Measurements from ENCODE around the gene PAX2. TPM values are rescaled to one million over a fixed set of nuclear protein-coding genes. Genes with fewer than 3 reads are reported as not detected.

Gene PAX2
- polyA plus RNA-seq, 2 donors = not detected

DNA sequence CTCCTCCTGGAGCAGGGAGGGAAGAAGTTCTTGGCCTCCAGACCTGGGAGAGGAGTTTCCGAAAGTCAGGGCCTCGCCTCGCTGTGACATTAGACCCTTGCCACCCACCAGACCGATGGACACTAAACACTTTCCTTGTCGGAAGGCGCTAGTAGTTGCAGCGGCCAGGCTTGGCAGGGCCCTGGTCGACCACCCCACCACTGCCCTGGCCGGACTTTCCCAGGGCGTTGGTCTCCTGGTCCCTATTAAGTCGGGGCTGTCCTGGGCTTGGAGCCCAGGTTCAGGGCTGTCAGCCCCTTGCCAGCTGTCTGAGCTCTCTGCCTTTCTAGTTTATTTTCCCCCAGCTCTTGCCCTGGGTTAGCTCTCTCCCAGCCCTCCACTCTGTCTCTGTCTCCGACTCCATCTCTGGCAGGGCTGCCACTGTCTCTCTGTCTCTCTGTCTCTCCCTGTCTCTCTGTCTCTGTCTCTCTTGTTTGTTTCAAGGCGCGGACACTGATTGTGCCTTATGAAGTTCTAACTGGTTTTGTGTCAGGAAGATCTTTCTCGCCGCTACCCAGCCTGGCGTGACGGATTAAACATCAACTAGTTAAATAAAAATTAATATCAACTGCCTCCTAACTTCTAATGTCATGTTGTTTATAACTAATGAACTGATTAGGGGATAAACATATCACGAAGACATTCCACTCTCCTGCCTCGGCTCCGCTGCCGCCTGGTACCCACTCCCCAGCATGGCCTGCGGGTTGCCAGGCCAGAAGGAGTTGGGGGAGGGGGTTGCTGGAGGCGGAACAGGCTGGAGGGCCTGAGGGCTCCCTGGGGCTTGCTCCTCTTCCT, 13.8 kb upstream of the PAX2 start:
- Histone ChIP-seq H3K9me3 (ENCODE audit: control insufficient read depth in 2 of 2, insufficient read depth in 1 of 2, low read depth in 1 of 2, low read length in 1 of 2) (no peaks in the 10 kb centered on the region), H3K27ac (ENCODE audit: low read depth in 2 of 2, low read length in 1 of 2) (no peak overlapping the region), H3K36me3 (ENCODE audit: control insufficient read depth in 2 of 2, insufficient read depth in 2 of 2, low read length in 1 of 2) (no peaks in the 10 kb centered on the region), H3K4me1 (ENCODE audit: control insufficient read depth in 2 of 2, insufficient read depth in 2 of 2, low read length in 1 of 2) (peaks cover 7 to 15% of the 10 kb centered on the region in 2 donors), H3K4me3 (ENCODE audit: low read depth in 1 of 2, low read length in 2 of 2) (no peak overlapping the region), H3K27me3 (ENCODE audit: control insufficient read depth in 1 of 2, insufficient read depth in 2 of 2, low read length in 2 of 2) (peaks cover 4 to 34% of the 10 kb centered on the region in 2 donors)
- WGBS, 2 donors = 51 to 60% methylated on average over 23 to 24 of the region's 24 CpGs

DNA sequence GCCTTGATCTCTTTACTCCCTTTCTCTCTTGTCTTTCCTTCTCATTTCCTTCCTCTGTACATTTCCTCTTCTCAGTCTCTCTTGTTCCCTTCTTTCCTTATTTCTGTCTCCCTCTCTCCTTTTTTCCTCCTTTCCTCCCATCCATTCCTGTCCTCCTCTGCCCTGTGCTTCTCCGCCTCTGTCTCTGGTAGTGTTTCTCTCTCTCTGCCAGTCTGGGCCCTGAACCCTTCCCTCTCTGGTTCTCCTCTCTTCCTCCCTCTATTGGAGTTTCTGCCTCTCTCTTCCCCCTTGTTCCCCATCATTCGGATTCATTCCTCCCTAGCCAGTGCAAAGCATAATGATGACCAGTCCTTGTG, 13.2 kb upstream of the PAX2 start:
- WGBS, 2 donors = 85 to 90% methylated on average over 2 of the region's 2 CpGs
- no peak overlapping the region for H3K4me3 ChIP-seq (ENCODE audit: low read depth in 1 of 2, low read length in 2 of 2)
- H3K27ac ChIP-seq (ENCODE audit: low read depth in 2 of 2, low read length in 1 of 2) = no peak overlapping the region
- peaks cover 7 to 15% of the 10 kb centered on the region in 2 donors for H3K4me1 ChIP-seq (ENCODE audit: control insufficient read depth in 2 of 2, insufficient read depth in 2 of 2, low read length in 1 of 2)
- H3K27me3 ChIP-seq (ENCODE audit: control insufficient read depth in 1 of 2, insufficient read depth in 2 of 2, low read length in 2 of 2) = peaks cover 4 to 38% of the 10 kb centered on the region in 2 donors
- H3K36me3 ChIP-seq (ENCODE audit: control insufficient read depth in 2 of 2, insufficient read depth in 2 of 2, low read length in 1 of 2) = no peaks in the 10 kb centered on the region
- no peaks in the 10 kb centered on the region for H3K9me3 ChIP-seq (ENCODE audit: control insufficient read depth in 2 of 2, insufficient read depth in 1 of 2, low read depth in 1 of 2, low read length in 1 of 2)

DNA sequence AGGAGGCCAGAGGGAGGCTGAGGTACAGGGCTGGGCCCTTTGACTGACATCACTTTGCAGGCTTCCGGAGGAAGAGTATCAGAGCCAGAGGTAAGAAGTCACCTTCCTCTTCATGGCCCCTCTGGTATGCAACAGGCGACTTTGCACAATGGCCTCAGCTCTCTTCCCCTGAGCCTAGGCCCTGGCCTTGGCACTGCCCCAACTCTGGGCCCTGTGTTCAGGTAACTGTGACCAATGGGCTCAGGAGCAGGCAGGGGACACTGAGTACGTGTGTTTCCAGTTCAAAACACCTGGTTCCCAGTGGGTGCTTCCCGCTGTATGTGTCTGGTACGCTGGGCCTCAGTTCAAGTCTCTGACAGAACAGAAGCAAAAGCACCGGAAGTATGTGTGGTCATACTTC, 12.1 kb upstream of the PAX2 start:
- peaks cover 4 to 46% of the 10 kb centered on the region in 2 donors for H3K27me3 ChIP-seq (ENCODE audit: control insufficient read depth in 1 of 2, insufficient read depth in 2 of 2, low read length in 2 of 2)
- no peaks in the 10 kb centered on the region for H3K36me3 ChIP-seq (ENCODE audit: control insufficient read depth in 2 of 2, insufficient read depth in 2 of 2, low read length in 1 of 2)
- H3K9me3 ChIP-seq (ENCODE audit: control insufficient read depth in 2 of 2, insufficient read depth in 1 of 2, low read depth in 1 of 2, low read length in 1 of 2) = no peaks in the 10 kb centered on the region
- H3K4me3 ChIP-seq (ENCODE audit: low read depth in 1 of 2, low read length in 2 of 2) = no peak overlapping the region
- H3K4me1 ChIP-seq (ENCODE audit: control insufficient read depth in 2 of 2, insufficient read depth in 2 of 2, low read length in 1 of 2) = peaks cover 7 to 18% of the 10 kb centered on the region in 2 donors
- WGBS, 2 donors = 67 to 73% methylated on average over 6 of the region's 6 CpGs
- H3K27ac ChIP-seq (ENCODE audit: low read depth in 2 of 2, low read length in 1 of 2) = no peak overlapping the region

DNA sequence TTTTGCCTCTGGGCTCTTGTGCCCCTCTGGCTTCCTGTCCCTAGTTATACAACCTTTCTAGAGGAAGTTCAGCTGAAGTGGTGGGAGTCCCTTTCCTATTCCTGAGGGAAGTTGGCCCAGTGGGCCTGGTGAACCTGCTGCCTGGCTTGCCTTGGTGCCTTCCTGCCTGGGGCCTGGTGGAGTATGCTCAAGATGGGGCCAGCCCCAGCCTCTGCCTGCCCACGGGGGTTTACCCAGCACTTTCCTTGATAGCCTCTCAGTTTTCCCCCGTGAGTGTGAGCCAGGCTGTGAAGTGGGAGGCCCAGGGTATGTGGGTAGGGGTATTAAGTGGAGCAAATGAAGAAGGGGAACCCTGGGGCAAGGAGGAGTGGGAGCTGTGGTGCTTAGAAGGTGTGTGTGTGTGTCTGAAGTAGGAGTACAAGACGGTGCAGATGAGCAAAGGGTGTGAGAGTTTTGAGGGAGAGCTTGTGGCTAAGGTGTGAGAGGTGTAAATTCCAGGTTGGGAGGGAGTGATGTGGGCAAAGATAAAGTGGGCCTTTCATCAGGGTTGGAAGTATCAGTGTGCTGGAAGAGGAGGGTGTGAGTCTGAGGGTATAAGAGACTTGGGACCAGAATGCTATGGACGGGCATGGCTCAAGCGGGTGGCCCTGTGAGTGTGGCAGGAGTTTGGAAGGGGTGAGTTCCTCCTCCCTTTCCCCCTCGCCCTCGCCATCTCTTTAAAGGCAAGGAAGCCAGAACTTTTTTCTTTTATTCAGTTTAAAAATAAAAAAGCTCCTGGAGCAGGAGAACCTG, 10.9 kb upstream of the PAX2 start:
- Histone ChIP-seq H3K9me3 (ENCODE audit: control insufficient read depth in 2 of 2, insufficient read depth in 1 of 2, low read depth in 1 of 2, low read length in 1 of 2) (no peaks in the 10 kb centered on the region), H3K27me3 (ENCODE audit: control insufficient read depth in 1 of 2, insufficient read depth in 2 of 2, low read length in 2 of 2) (peaks cover 0 to 46% of the 10 kb centered on the region in 2 donors), H3K27ac (ENCODE audit: low read depth in 2 of 2, low read length in 1 of 2) (no peak overlapping the region), H3K4me3 (ENCODE audit: low read depth in 1 of 2, low read length in 2 of 2) (no peak overlapping the region), H3K4me1 (ENCODE audit: control insufficient read depth in 2 of 2, insufficient read depth in 2 of 2, low read length in 1 of 2) (peaks cover 7 to 16% of the 10 kb centered on the region in 2 donors), H3K36me3 (ENCODE audit: control insufficient read depth in 2 of 2, insufficient read depth in 2 of 2, low read length in 1 of 2) (no peaks in the 10 kb centered on the region)
- 76 to 77% methylated on average over 7 of the region's 7 CpGs for WGBS, 2 donors

DNA sequence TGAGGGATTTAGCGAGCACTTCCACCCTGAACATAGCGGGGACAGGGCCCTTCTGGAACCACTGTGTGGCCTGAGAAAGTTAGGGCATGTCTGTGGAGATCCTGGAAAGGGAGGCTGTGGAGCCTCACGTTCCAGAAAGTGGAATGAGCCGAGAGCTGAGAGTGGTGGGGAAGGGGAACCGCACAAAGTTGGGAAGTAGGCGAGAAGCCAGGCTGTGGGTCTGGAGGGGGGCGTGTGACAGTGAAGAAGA, 10.4 kb upstream of the PAX2 start:
- WGBS, 2 donors = 35 to 42% methylated on average over 7 of the region's 7 CpGs
- H3K9me3 ChIP-seq (ENCODE audit: control insufficient read depth in 2 of 2, insufficient read depth in 1 of 2, low read depth in 1 of 2, low read length in 1 of 2) = no peaks in the 10 kb centered on the region
- H3K4me1 ChIP-seq (ENCODE audit: control insufficient read depth in 2 of 2, insufficient read depth in 2 of 2, low read length in 1 of 2) = peaks cover 7 to 12% of the 10 kb centered on the region in 2 donors
- H3K27ac ChIP-seq (ENCODE audit: low read depth in 2 of 2, low read length in 1 of 2) = no peak overlapping the region
- H3K36me3 ChIP-seq (ENCODE audit: control insufficient read depth in 2 of 2, insufficient read depth in 2 of 2, low read length in 1 of 2) = no peaks in the 10 kb centered on the region
- H3K27me3 ChIP-seq (ENCODE audit: control insufficient read depth in 1 of 2, insufficient read depth in 2 of 2, low read length in 2 of 2) = peaks cover 0 to 46% of the 10 kb centered on the region in 2 donors
- no peak overlapping the region for H3K4me3 ChIP-seq (ENCODE audit: low read depth in 1 of 2, low read length in 2 of 2)

DNA sequence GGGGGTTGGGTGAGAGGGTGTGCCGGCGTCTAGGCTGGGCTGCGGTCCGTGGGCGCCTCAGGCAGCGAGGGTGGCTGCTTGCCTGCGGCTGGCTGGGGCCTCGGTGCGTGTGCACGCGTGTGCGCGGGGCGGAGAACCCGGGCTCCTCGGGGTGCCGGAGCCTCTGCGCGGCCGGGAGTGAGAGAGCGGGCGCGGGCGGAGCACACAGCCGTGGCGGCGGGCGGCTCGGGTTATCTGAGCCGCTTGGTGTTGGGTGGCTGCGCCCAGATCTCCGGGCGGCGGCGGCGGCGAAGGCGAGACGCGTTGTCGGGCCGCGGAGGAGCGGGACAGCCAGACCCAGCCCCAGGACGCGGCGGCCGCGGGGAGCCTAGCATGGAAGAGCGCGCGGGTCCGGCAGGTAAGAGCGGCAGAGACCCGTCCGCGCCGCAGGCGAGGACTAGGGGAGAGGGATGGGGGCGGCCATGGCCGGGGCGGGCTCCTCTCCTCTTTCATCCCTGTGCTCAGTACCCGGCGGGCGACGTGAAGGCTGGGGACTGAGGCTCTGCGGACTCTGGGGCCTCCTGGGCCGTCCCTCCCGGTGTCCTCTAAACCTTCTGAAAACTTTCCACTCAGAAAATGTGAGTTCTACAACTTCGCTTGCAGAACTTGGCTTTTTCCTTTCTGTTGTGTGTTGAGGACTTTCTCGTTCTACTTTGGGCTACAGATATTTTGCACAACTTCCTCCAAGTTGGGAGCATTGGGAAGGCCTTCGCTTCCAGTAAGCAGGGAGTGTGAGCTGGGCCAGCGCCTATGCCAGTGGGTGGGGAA, 9.8 kb upstream of the PAX2 start:
- Histone ChIP-seq H3K27me3 (ENCODE audit: control insufficient read depth in 1 of 2, insufficient read depth in 2 of 2, low read length in 2 of 2) (peaks cover 0 to 47% of the 10 kb centered on the region in 2 donors), H3K4me3 (ENCODE audit: low read depth in 1 of 2, low read length in 2 of 2) (no peak overlapping the region)
- 9% methylated on average over 70 to 73 of the region's 73 CpGs for WGBS, 2 donors

DNA sequence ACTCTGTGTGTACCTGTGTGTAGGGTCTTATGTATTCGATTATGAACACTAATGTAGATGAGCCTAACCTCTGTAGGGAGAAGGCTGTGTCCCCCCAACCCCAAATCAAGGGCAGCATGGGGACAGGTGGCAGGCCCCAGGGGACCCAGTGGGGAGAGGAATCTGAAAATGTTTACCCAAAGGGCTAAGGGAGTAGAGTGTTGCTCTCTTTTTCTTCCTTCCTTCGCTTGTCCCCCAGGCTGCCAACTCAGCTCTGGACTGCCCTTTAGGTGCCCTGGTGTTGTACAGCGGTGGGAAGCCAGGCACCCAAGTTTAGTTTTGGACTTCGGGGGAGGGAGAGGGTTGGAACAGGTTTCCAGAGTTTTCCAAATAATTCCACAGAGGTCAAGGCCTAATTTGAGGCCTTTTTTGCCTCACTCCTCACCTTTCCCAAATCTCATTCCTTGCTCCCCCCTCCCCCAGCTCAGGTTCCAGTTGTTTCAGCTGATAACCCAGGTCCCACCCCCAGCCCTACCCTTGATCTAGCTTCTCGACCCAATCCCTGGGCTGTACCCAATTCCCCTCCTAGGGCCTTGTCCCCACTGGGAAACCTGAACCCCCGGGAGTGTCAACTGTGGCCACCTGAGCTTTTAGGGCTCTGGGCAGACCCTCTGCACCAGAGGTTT, 9.1 kb upstream of the PAX2 start:
- Histone ChIP-seq H3K4me1 (ENCODE audit: control insufficient read depth in 2 of 2, insufficient read depth in 2 of 2, low read length in 1 of 2) (peaks cover 0 to 3% of the 10 kb centered on the region in 2 donors), H3K4me3 (ENCODE audit: low read depth in 1 of 2, low read length in 2 of 2) (no peak overlapping the region), H3K9me3 (ENCODE audit: control insufficient read depth in 2 of 2, insufficient read depth in 1 of 2, low read depth in 1 of 2, low read length in 1 of 2) (no peaks in the 10 kb centered on the region), H3K36me3 (ENCODE audit: control insufficient read depth in 2 of 2, insufficient read depth in 2 of 2, low read length in 1 of 2) (no peaks in the 10 kb centered on the region), H3K27ac (ENCODE audit: low read depth in 2 of 2, low read length in 1 of 2) (no peak overlapping the region), H3K27me3 (ENCODE audit: control insufficient read depth in 1 of 2, insufficient read depth in 2 of 2, low read length in 2 of 2) (peaks cover 0 to 46% of the 10 kb centered on the region in 2 donors)
- 64 to 68% methylated on average over 6 of the region's 6 CpGs for WGBS, 2 donors

More for the DNA sequence above, 9.8 kb upstream of the PAX2 start:
- Histone ChIP-seq H3K9me3 (ENCODE audit: control insufficient read depth in 2 of 2, insufficient read depth in 1 of 2, low read depth in 1 of 2, low read length in 1 of 2) (no peaks in the 10 kb centered on the region), H3K36me3 (ENCODE audit: control insufficient read depth in 2 of 2, insufficient read depth in 2 of 2, low read length in 1 of 2) (no peaks in the 10 kb centered on the region), H3K27ac (ENCODE audit: low read depth in 2 of 2, low read length in 1 of 2) (no peak overlapping the region), H3K4me1 (ENCODE audit: control insufficient read depth in 2 of 2, insufficient read depth in 2 of 2, low read length in 1 of 2) (peaks cover 5 to 9% of the 10 kb centered on the region in 2 donors)

DNA sequence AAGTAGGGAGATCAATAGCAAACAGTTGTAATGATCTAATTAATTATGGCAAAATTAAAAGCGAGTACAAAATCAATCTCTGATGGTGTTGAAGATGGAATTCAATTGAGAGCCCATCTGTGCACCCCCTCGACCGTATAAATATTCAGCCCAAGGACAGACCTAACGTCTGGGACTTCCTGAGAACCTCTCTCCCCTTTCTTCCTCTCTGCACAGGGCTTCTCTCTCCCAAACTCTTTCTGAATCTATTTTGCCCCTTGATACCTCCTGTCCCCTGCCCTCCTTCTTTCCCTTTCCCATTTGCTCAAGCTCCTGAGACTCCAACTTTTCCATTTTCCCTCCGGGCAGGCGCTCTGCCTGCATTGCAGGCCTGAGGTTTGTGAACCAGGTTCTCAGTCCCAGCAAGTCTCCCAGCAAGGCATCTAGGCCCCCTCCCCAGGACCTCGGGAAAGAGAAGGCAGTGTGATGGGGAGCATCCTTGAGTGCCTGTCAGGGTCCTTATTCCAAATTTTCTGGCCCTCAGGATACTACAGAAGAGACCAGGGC, 8.5 kb upstream of the PAX2 start:
- H3K4me3 ChIP-seq (ENCODE audit: low read depth in 1 of 2, low read length in 2 of 2) = no peak overlapping the region
- H3K27me3 ChIP-seq (ENCODE audit: control insufficient read depth in 1 of 2, insufficient read depth in 2 of 2, low read length in 2 of 2) = peaks cover 0 to 51% of the 10 kb centered on the region in 2 donors
- H3K27ac ChIP-seq (ENCODE audit: low read depth in 2 of 2, low read length in 1 of 2) = no peak overlapping the region
- H3K4me1 ChIP-seq (ENCODE audit: control insufficient read depth in 2 of 2, insufficient read depth in 2 of 2, low read length in 1 of 2) = peaks cover 1 to 3% of the 10 kb centered on the region in 2 donors
- H3K9me3 ChIP-seq (ENCODE audit: control insufficient read depth in 2 of 2, insufficient read depth in 1 of 2, low read depth in 1 of 2, low read length in 1 of 2) = no peaks in the 10 kb centered on the region
- WGBS, 2 donors = 56 to 64% methylated on average over 7 of the region's 7 CpGs
- no peaks in the 10 kb centered on the region for H3K36me3 ChIP-seq (ENCODE audit: control insufficient read depth in 2 of 2, insufficient read depth in 2 of 2, low read length in 1 of 2)
